HG03442 (cell line): Measurements from ENCODE around the gene SERHL2.
A peak's percentile ranks its signal among the peaks of the same experiment; 100 is the strongest.
"Not testable (repeated sequence)": the region's sequence is repeated elsewhere in the genome, so short reads cannot be mapped to it uniquely, and the experiment has no call there.

Experiments
- ATAC-seq: cut with Tn5 transposase; IDR thresholded peaks from one replicate; pipeline ENCODE4 v1.9.1; 2021; ENCODE audit warnings: mild to moderate bottlenecking, moderate library complexity; ENCODE audit not compliant: unreplicated experiment

SERHL2 gene

GRCh38 chr22:42603427-42603826, 49.7 kb downstream of the SERHL2 start:
- ATAC-seq = no peak

- no peak for ATAC-seq
Observed at GRCh38 chr22:42604403-42604802, 50.6 kb downstream of the SERHL2 start.

- ATAC-seq = not testable (repeated sequence)
Observed at GRCh38 chr22:42607641-42608040, 53.9 kb downstream of the SERHL2 start.

GRCh38 chr22:42608136-42608822, 54.5 kb downstream of the SERHL2 start:
- ATAC-seq = no peak

- no peak for ATAC-seq
Observed at GRCh38 chr22:42608823-42609361, 55.1 kb downstream of the SERHL2 start.

- ATAC-seq = no peak
Observed at GRCh38 chr22:42610186-42610585, 56.4 kb downstream of the SERHL2 start.

GRCh38 chr22:42611051-42611450, 57.3 kb downstream of the SERHL2 start:
- no peak for ATAC-seq

GRCh38 chr22:42612336-42612735, 58.6 kb downstream of the SERHL2 start:
- no peak for ATAC-seq

GRCh38 chr22:42613872-42614301, 60.1 kb downstream of the SERHL2 start:
- ATAC-seq = no peak

- ATAC-seq = peak; percentile 65
Observed at GRCh38 chr22:42614312-42615091, 60.7 kb downstream of the SERHL2 start, which contains the start of gene POLDIP3. POLDIP3 (minus strand) TSS chr22:42614883; CDS start chr22:42614857, 26 bp downstream.

GRCh38 chr22:42615092-42615859, 61.5 kb downstream of the SERHL2 start:
- ATAC-seq = peak; percentile 42

- ATAC-seq = not testable (repeated sequence)
Observed at GRCh38 chr22:42615860-42616175, 62.1 kb downstream of the SERHL2 start.

- no peak for ATAC-seq
Observed at GRCh38 chr22:42617155-42617983, 63.6 kb downstream of the SERHL2 start.

GRCh38 chr22:42619261-42620063, 65.7 kb downstream of the SERHL2 start:
- no peak for ATAC-seq

- ATAC-seq = no peak
Observed at GRCh38 chr22:42620084-42620483, 66.3 kb downstream of the SERHL2 start.

GRCh38 chr22:42621505-42622002, 67.8 kb downstream of the SERHL2 start:
- ATAC-seq = no peak

- ATAC-seq = no peak
Observed at GRCh38 chr22:42622061-42622710, 68.4 kb downstream of the SERHL2 start.

GRCh38 chr22:42623301-42623751, 69.6 kb downstream of the SERHL2 start:
- no peak for ATAC-seq
